AG04449 (cell line): ENCODE data around the gene RAI14.

Experiments
- CTCF ChIA-PET: fragments of 350-600 bp; formaldehyde crosslinking; extraction: SDS; loops from one replicate; lab custom pipeline; 2021; ENCODE audit warnings: antibody characterized with exemption; lab: Yijun Ruan, JAX
- POLR2A ChIA-PET: fragments of 400-600, 350-600 bp; formaldehyde crosslinking; extraction: SDS; loops from one replicate; lab custom pipeline; 2020; ENCODE audit warnings: antibody characterized with exemption, inconsistent platforms; lab: Yijun Ruan, JAX
- DNase-seq: peaks from one replicate; pipeline ENCODE4 v3.0.0-alpha.2; 2010; ENCODE audit warnings: low read depth, low spot score
- H3K4me3 ChIP-seq: 2 replicates; pipeline ENCODE4 v1.5.1; 2011; ENCODE audit warnings: low read depth, mild to moderate bottlenecking, control low read depth, low read length
- CTCF ChIP-seq: IDR thresholded peaks from one replicate; pipeline ENCODE4 v1.5.1; 2011; ENCODE audit warnings: mild to moderate bottlenecking, moderate library complexity, low read length, control low read depth, inconsistent platforms; ENCODE audit not compliant: insufficient read depth; ENCODE audit errors: missing control alignments

Gene RAI14

GRCh38 chr5:34611464-34612415 lies 44.4 kb upstream of the RAI14 start:
- no peak overlapping the region for H3K4me3 ChIP-seq
- no peak for TF ChIP-seq CTCF
- no peak for DNase-seq
- POLR2A ChIA-PET, result interaction anchor here (0.6 kb wide), 1 partner anchor 17 kb away, joined by 3 read pairs; no protein-coding TSS in a partner anchor
- CTCF ChIA-PET, result interaction anchor here (1.2 kb wide), 1 partner anchor 10 kb away, joined by 4 read pairs; no protein-coding TSS in a partner anchor

- TF ChIP-seq CTCF, result no peak
- no peak for DNase-seq
- ChIA-PET CTCF (interaction anchor here (0.9 to 1.3 kb wide), 3 partner anchors 10 to 282 kb away, joined by 3 read pairs; no protein-coding TSS in a partner anchor), POLR2A (no interaction called here)
- no peak overlapping the region for H3K4me3 ChIP-seq
Measured at GRCh38 chr5:34616651-34617050, 39.5 kb upstream of the RAI14 start.

GRCh38 chr5:34618371-34619065 lies 37.6 kb upstream of the RAI14 start:
- TF ChIP-seq CTCF, result no peak
- CTCF ChIA-PET, result interaction anchor here (0.8 kb wide), 1 partner anchor 9 kb away, joined by 3 read pairs; no protein-coding TSS in a partner anchor
- POLR2A ChIA-PET, result no interaction called here
- H3K4me3 ChIP-seq, result no peak overlapping the region
- no peak for DNase-seq

- no peak for TF ChIP-seq CTCF
- ChIA-PET POLR2A (no interaction called here), CTCF (no interaction called here)
Measured at GRCh38 chr5:34620185-34620584, 35.9 kb upstream of the RAI14 start.

GRCh38 chr5:34621277-34622097 lies 34.6 kb upstream of the RAI14 start:
- no peak for TF ChIP-seq CTCF
- ChIA-PET POLR2A (interaction anchor here (0.6 kb wide), 1 partner anchor 170 kb away, joined by 3 read pairs; no protein-coding TSS in a partner anchor), CTCF (interaction anchor here (1.2 to 1.3 kb wide), 2 partner anchors 11 to 72 kb away, joined by 3 to 4 read pairs; no protein-coding TSS in a partner anchor)
- H3K4me3 ChIP-seq, result no peak overlapping the region
- no peak for DNase-seq

More at GRCh38 chr5:34620185-34620584, 35.9 kb upstream of the RAI14 start:
- no peak overlapping the region for H3K4me3 ChIP-seq
- DNase-seq, result no peak
